GM10248 (cell line): ENCODE data around the gene NLGN1.

Experiments used
- CTCF ChIA-PET: fragments of 300-600 bp; sonication (Branson Sonifier 250); formaldehyde crosslinking; extraction: SDS; loops from one replicate; lab custom pipeline; 2021; ENCODE audit warnings: antibody characterized with exemption; lab: Yijun Ruan, JAX
- POLR2A ChIA-PET: fragments of 350-650 bp; sonication (Branson Sonifier 250); formaldehyde crosslinking; extraction: SDS; loops from one replicate; lab custom pipeline; 2020; ENCODE audit warnings: antibody characterized with exemption; lab: Yijun Ruan, JAX
- DNase-seq: peaks from one replicate; pipeline ENCODE4 v3.0.0; 2012; ENCODE audit errors: extremely low spot score
- CTCF ChIP-seq: IDR thresholded peaks from 2 replicates; pipeline ENCODE4 v1.5.1; 2012; ENCODE audit warnings: mild to moderate bottlenecking, low read depth; ENCODE audit errors: extremely low read depth, missing control alignments, control extremely low read depth

The NLGN1 gene

GRCh38 chr3:173913397-173913796, 515.9 kb downstream of the NLGN1 start:
- no peak for TF ChIP-seq CTCF
- POLR2A ChIA-PET: no interaction called here
- CTCF ChIA-PET: no interaction called here
- DNase-seq: no peak

GRCh38 chr3:173913974-173914421, 516.5 kb downstream of the NLGN1 start:
- DNase-seq: no peak
- ChIA-PET CTCF (no interaction called here), POLR2A (no interaction called here)
- TF ChIP-seq CTCF: no peak

- ChIA-PET POLR2A (no interaction called here), CTCF (interaction anchor here (1.6 kb wide), 1 partner anchor 8 kb away, joined by 4 read pairs; no protein-coding TSS in a partner anchor)
- DNase-seq: no peak
- TF ChIP-seq CTCF: no peak
Observed at GRCh38 chr3:173916799-173917198, 519.3 kb downstream of the NLGN1 start.

GRCh38 chr3:173920386-173920785, 522.8 kb downstream of the NLGN1 start:
- DNase-seq: no peak
- CTCF ChIA-PET: interaction anchor here (1.1 to 1.6 kb wide), 3 partner anchors 10 to 44 kb away, joined by 3 to 5 read pairs (median 3); no protein-coding TSS in a partner anchor
- POLR2A ChIA-PET: no interaction called here
- no peak for TF ChIP-seq CTCF

- TF ChIP-seq CTCF: no peak
- DNase-seq: no peak
- CTCF ChIA-PET: interaction anchor here (1.1 to 2.0 kb wide), 3 partner anchors 12 to 19 kb away, joined by 4 to 6 read pairs (median 5); no protein-coding TSS in a partner anchor
- POLR2A ChIA-PET: no interaction called here
Observed at GRCh38 chr3:173921732-173922131, 524.2 kb downstream of the NLGN1 start.

- TF ChIP-seq CTCF: no peak
- no peak for DNase-seq
- CTCF ChIA-PET: interaction anchor here (2.0 kb wide), 1 partner anchor 20 kb away, joined by 6 read pairs; no protein-coding TSS in a partner anchor
- POLR2A ChIA-PET: no interaction called here
Observed at GRCh38 chr3:173923204-173923603, 525.7 kb downstream of the NLGN1 start.

- no peak for TF ChIP-seq CTCF
- POLR2A ChIA-PET: no interaction called here
- CTCF ChIA-PET: interaction anchor here (0.7 kb wide), 1 partner anchor 21 kb away, joined by 3 read pairs; no protein-coding TSS in a partner anchor
- DNase-seq: no peak
Observed at GRCh38 chr3:173930251-173930650, 532.7 kb downstream of the NLGN1 start.
